Kidney (tissue), 14 donors: ENCODE results near the gene STK32B. TPM values are rescaled to one million over a fixed set of nuclear protein-coding genes. Genes with fewer than 3 reads are reported as not detected.

Experiments used
- DNase-seq, 5 donors: peaks; one replicate each; pipeline ENCODE4 v3.0.0-alpha.2; 2013 to 2020
- FAIRE-seq: peaks from 2 replicates; lab custom pipeline; 2012; peaks lifted over from hg19 to GRCh38; lab: Jason Lieb, UNC
- H3K27ac ChIP-seq, 2 donors: one replicate each; pipeline ENCODE4 v1.7.0; 2013; ENCODE audit warnings: low read depth in 2 of 2, low read length in 2 of 2, inconsistent platforms in 1 of 2
- H3K27me3 ChIP-seq: one replicate; pipeline ENCODE4 v1.7.1; 2013; ENCODE audit warnings: low read length, inconsistent platforms; ENCODE audit not compliant: control insufficient read depth, insufficient read depth
- H3K36me3 ChIP-seq, 3 donors: one replicate each; pipeline versions ENCODE4 v1.7.0 to v1.7.1; 2013; ENCODE audit warnings: low read length in 3 of 3, control low read depth in 1 of 3, inconsistent platforms in 1 of 3; ENCODE audit not compliant: insufficient read depth in 3 of 3, control insufficient read depth in 2 of 3
- H3K4me1 ChIP-seq, 3 donors: one replicate each; pipeline versions ENCODE4 v1.7.0 to v1.7.1; 2013; ENCODE audit warnings: low read length in 3 of 3, inconsistent platforms in 1 of 3, low read depth in 1 of 3; ENCODE audit not compliant: control insufficient read depth in 2 of 3, insufficient read depth in 2 of 3
- H3K4me3 ChIP-seq, 3 donors: one replicate each; pipeline versions ENCODE4 v1.7.0 to v1.8.1; 2013; ENCODE audit warnings: low read length in 3 of 3, control low read depth in 1 of 3, inconsistent platforms in 1 of 3
- H3K9ac ChIP-seq, 3 donors: one replicate each; pipeline versions ENCODE4 v1.7.0 to v1.7.1; 2013; ENCODE audit warnings: low read length in 3 of 3, control low read depth in 1 of 3, inconsistent platforms in 1 of 3
- H3K9me3 ChIP-seq, 3 donors: one replicate each; pipeline versions ENCODE4 v1.7.0 to v1.7.1; 2013; ENCODE audit warnings: low read length in 3 of 3, control low read depth in 1 of 3, inconsistent platforms in 1 of 3; ENCODE audit not compliant: control insufficient read depth in 2 of 3, insufficient read depth in 1 of 3
- CTCF ChIP-seq: IDR thresholded peaks from 3 replicates; pipeline ENCODE4 v1.5.1; 2012; ENCODE audit warnings: mild to moderate bottlenecking, moderate library complexity, borderline replicate concordance; ENCODE audit not compliant: insufficient read depth; ENCODE audit errors: extremely low read depth
- intact Hi-C: fragments of 100-400 bp; cut with DNase I; formaldehyde crosslinking; loops from one replicate; pipeline ENCODE4 v1.11.1; 2022
- polyA plus RNA-seq: library from polyadenylated mRNA; stranded (reverse); fragments of 350-450 nt; fragmentation: Illumina TruSeq; extraction: RNeasy Lipid Tissue Mini Kit (QIAGEN cat#74804); gene quantifications from one replicate; pipeline ENCODE4 v1.2.3, GENCODE V29; 2014; ENCODE audit warnings: low read depth, low replicate concordance; ENCODE audit not compliant: insufficient read depth
- total RNA-seq: library from RNA; stranded (reverse); fragmentation: NEBNext Ultra II Directional; extraction: Animal tissue kit (Norgen Biotek cat#: 25700); gene quantifications from one replicate; pipeline ENCODE4 v1.2.1, GENCODE V29; 2021
- donor health status: control.
- donor health status: control.
- donor health status: control.
- donor health status: control.
- donor health status: control.
- donor health status: DM: yes; HTN: yes; CAD: no.
- donor health status: Normal renal cell carcinoma (clear cell type).

STK32B gene
- total and polyA plus RNA-seq, 2 donors from 2014 or later = 18.1 to 18.2 TPM

GRCh38 chr4:5526080-5526846, 475.0 kb downstream of the STK32B start:
- intact Hi-C loops = no loop called here
- Histone ChIP-seq H3K9me3 (no peaks in the 10 kb centered on the region), H3K27ac (no peak overlapping the region), H3K4me3 (no peak overlapping the region), H3K9ac (no peak overlapping the region), H3K27me3 (no peaks in the 10 kb centered on the region), H3K4me1 (peaks cover 2 to 18% (median 6%) of the 10 kb centered on the region in 3 donors), H3K36me3 (peaks cover 3 to 7% (median 7%) of the 10 kb centered on the region in 3 donors)
- TF ChIP-seq CTCF = no peak
- peak in 3 of 5 donors; percentile 13 to 36 (median 34) for DNase-seq
- no peak for FAIRE-seq

- Histone ChIP-seq H3K9ac (no peak overlapping the region), H3K4me3 (no peak overlapping the region), H3K9me3 (no peaks in the 10 kb centered on the region), H3K27ac (no peak overlapping the region), H3K4me1 (peaks cover 2 to 18% (median 6%) of the 10 kb centered on the region in 3 donors), H3K36me3 (peaks cover 3 to 7% (median 7%) of the 10 kb centered on the region in 3 donors), H3K27me3 (no peaks in the 10 kb centered on the region)
- no peak for TF ChIP-seq CTCF
- peak in 2 of 5 donors; percentile 5 to 49 for DNase-seq
- intact Hi-C loops = no loop called here
- FAIRE-seq = no peak
Measured at GRCh38 chr4:5527211-5527610, 475.9 kb downstream of the STK32B start.

GRCh38 chr4:5528031-5528436, 476.8 kb downstream of the STK32B start:
- FAIRE-seq = no peak
- peak in 1 of 5 donors; percentile 1 for DNase-seq

More at GRCh38 chr4:5528031-5528436, 476.8 kb downstream of the STK32B start:
- intact Hi-C loops = no loop called here
- no peak for TF ChIP-seq CTCF
- Histone ChIP-seq H3K9me3 (no peaks in the 10 kb centered on the region), H3K4me1 (peaks cover 2 to 18% (median 6%) of the 10 kb centered on the region in 3 donors), H3K9ac (no peak overlapping the region), H3K27ac (no peak overlapping the region), H3K4me3 (no peak overlapping the region), H3K36me3 (peaks cover 3 to 7% (median 7%) of the 10 kb centered on the region in 3 donors), H3K27me3 (no peaks in the 10 kb centered on the region)
